ENCODE results near the gene TMEM121B.

Gene TMEM121B

DNA sequence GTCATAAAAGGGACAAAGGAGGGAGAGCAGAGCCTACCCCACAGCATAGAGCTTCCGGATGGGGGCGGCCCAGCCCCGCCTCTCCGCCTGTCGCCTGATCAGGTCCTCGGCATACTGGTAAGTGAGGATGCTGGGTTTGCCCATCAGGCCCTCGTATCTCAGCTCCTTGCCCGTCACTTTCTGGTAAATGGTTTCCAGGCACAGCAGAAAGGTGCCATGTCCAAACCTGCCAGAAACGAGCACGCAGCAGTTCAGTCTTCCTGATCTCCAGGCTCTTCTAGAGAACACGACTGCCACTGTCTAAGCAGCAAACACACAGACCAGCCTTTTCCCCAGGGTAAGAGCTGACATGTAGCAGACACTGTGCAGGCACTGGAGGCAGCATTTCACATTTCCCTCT lies 17.4 kb upstream of the TMEM121B start:
- Histone ChIP-seq H3K4me3 (no peak overlapping the region), H3K27ac (no peak overlapping the region)
- no peak for DNase-seq (ENCODE audit: low spot score)
- TF ChIP-seq, protein P1, sequence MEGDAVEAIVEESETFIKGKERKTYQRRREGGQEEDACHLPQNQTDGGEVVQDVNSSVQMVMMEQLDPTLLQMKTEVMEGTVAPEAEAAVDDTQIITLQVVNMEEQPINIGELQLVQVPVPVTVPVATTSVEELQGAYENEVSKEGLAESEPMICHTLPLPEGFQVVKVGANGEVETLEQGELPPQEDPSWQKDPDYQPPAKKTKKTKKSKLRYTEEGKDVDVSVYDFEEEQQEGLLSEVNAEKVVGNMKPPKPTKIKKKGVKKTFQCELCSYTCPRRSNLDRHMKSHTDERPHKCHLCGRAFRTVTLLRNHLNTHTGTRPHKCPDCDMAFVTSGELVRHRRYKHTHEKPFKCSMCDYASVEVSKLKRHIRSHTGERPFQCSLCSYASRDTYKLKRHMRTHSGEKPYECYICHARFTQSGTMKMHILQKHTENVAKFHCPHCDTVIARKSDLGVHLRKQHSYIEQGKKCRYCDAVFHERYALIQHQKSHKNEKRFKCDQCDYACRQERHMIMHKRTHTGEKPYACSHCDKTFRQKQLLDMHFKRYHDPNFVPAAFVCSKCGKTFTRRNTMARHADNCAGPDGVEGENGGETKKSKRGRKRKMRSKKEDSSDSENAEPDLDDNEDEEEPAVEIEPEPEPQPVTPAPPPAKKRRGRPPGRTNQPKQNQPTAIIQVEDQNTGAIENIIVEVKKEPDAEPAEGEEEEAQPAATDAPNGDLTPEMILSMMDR (IDR thresholded peaks at IDR 0.05) = no peak

DNA sequence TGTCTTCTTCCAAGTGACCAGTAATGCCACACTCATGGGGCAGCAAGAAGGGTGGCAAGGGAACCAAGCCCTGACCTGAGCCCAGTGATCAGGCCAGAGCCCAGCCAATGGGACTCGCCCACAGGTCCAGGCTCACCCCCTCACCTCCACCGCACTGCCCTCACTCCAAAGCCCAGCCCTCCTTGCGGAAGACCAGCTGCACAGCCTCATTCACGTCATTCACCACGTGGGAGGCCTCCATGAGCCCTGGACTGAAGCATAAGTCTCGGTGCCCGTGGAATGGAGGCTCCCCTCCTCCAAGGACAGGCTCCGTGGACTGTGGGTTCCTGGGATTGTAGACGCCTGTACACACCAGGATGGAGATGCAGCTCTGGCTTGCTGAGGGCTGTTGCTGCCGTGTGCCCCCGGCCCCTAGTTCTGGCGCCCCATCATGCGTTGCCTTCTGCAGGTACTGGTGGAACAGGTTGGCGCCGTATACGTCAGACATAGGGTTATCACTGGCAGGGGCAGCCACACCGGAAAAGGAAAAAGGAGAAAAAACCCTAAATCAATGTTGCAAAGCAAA lies 16.8 kb upstream of the TMEM121B start:
- no peak for DNase-seq (ENCODE audit: low spot score)
- TF ChIP-seq, protein P1 (IDR thresholded peaks at IDR 0.05) = no peak
- Histone ChIP-seq H3K27ac (no peak overlapping the region), H3K4me3 (no peak overlapping the region)

DNA sequence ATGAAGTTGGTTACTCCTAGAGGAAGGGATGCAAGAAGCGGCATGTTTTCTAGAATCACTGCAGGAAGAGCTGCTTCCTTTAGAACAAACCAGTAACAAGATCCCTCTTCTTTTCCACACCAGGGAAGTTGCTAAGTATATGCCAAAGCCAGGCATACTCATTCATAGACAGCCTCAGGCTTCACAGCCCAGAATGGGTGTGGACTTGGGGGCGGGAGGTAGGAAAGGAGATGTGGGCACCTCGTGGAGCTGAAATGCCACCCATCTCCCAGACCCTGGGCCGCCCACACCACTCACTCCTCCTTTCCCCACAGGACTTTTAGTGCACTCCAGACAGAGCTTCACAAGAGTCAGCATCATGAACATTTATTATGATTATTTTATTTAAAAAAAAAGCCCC lies 16.0 kb upstream of the TMEM121B start:
- TF ChIP-seq, protein P1 (IDR thresholded peaks at IDR 0.05) = no peak
- Histone ChIP-seq H3K4me3 (no peak overlapping the region), H3K27ac (no peak overlapping the region)
- DNase-seq (ENCODE audit: low spot score) = no peak

DNA sequence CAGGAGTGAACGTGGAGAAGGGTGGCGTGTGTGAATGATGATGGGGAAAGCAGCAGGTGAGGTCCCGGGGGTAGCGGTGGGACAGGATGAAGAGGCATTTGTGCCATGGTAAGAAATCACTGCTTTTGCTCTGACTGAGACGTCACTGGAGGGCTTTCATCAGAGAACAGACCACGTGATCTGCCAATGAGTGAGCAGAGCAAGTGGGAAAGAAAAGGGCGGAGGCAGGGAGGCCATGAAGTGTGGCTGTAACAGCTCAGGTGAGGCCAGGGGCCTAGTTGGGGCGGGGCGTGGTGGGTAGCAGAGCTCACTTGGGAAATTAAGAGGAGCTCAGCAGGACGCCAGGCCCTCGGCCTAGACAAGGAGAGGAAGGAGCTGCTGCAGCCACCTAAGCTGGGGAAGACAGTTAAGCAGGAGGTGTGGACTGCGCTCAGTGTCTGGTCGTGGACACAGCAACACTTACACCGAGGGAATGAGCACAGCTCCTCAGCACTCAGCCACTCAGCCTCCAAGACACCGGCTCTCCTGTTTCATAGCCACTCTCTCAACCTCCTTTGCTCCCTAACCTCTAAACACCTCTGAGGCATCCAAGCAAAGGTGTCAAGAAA lies 14.1 kb upstream of the TMEM121B start:
- TF ChIP-seq, protein P1 (IDR thresholded peaks at IDR 0.05) = no peak
- H3K4me3 ChIP-seq = no peak overlapping the region
- DNase-seq (ENCODE audit: low spot score) = no peak
- no peak overlapping the region for H3K27ac ChIP-seq

DNA sequence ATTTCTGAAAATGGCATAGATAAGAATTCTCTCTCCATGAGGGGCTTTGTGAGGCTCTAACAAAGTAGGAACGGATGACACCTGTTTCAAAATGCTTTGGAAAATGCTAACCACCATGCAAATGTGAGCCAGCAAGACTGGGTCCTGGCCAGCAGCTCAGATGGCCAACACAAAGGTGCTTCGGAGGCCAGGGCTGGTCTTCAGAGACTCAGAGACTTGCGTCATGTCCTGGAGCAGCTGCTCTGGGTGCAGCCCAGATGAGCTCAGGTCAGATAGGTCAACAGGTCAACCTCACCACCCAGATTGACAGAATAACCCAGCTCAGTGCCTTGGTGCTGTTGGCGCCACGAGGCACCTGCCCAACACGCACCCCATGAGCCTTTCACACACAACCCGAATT lies 12.0 kb upstream of the TMEM121B start:
- no peak overlapping the region for H3K27ac ChIP-seq
- DNase-seq (ENCODE audit: low spot score) = no peak
- TF ChIP-seq, protein P1 (IDR thresholded peaks at IDR 0.05) = no peak
- no peak overlapping the region for H3K4me3 ChIP-seq

DNA sequence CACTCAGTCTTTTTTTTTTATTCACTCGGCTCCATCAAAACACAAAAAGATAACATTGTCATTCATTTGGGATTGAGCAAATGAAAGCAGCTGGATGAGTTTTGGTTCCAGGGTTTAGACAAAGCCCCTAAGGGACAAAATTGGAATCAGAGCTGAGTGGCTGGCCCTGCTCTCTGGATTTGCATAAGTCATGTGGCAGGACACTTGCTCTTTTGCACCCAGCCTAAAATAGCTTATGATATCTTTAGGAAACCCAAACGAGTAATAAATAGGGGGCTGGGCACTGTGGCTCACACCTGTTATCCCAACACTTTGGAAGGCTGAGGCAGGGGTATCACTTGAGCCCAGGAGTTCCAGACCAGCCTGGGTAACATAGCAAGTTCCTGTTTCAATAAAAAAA lies 11.0 kb upstream of the TMEM121B start:
- TF ChIP-seq, protein P1 (IDR thresholded peaks at IDR 0.05) = no peak
- Histone ChIP-seq H3K4me3 (no peak overlapping the region), H3K27ac (no peak overlapping the region)
- no peak for DNase-seq (ENCODE audit: low spot score)

DNA sequence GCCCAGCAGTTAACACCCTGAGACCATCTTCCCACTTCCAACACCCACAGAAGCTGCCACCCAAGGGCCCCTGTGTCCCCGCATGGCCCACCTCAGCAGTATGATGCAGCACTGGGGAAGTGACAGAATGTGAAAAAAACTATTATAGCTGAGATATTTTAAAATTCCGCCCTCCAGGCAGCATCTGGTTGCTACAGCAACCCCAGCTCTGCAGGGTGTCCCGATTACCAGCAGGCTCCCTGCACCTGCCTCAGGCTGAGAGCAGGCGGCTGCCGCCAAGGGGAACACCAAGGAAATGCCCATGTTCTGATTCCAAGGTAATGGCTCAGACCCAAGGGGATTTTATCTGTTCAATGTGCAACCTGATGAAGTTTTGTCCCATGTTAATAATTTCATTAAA lies 10.5 kb upstream of the TMEM121B start:
- no peak overlapping the region for H3K4me3 ChIP-seq
- TF ChIP-seq, protein P1 (IDR thresholded peaks at IDR 0.05) = no peak
- no peak for DNase-seq (ENCODE audit: low spot score)
- no peak overlapping the region for H3K27ac ChIP-seq
